ENCODE measurements around the gene UNCX. TPM values are rescaled to one million over a fixed set of nuclear protein-coding genes. Genes with fewer than 3 reads are reported as not detected.

Gene UNCX
- total and polyA plus RNA-seq, 9 of the 15 experiments (the other 6 are each of a cell fraction or from before 2014, with no cell fraction given) = not detected

- no peak for TF ChIP-seq RHOXF2B (CRISPR knock-in tag; conservative IDR thresholded peaks at IDR 0.05)
- TF ChIP-seq THRA (IDR thresholded peaks at IDR 0.05) = no peak
These were observed 53.1 kb downstream of the UNCX start (continued) for GRCh38 chr7:1285556-1286301.

Other genes with a start within 250 kb of the UNCX start
- gene CYP2W1, start 249.7 kb upstream of the UNCX start, total RNA-seq (2014; rRNA removed) = not detected in 2 replicates
- not detected in 2 replicates for gene CYP2W1, start 249.7 kb upstream of the UNCX start, total RNA-seq (2014; rRNA removed; fragmentation: Illumina TruSeq; extraction: Trizol)
- not detected in 2 replicates for gene CYP2W1, start 249.7 kb upstream of the UNCX start, total RNA-seq (2015; rRNA removed; fragmentation: Illumina TruSeq; extraction: Trizol)
- not detected in 2 replicates for gene CYP2W1, start 249.7 kb upstream of the UNCX start, total RNA-seq (2021)
- gene CYP2W1, start 249.7 kb upstream of the UNCX start, polyA plus RNA-seq (2011; rRNA removed) = not detected in 2 replicates
- not detected in 2 replicates for gene CYP2W1, start 249.7 kb upstream of the UNCX start, polyA plus RNA-seq (2014; fragmentation: Illumina TruSeq; extraction: Trizol)
- not detected for gene CYP2W1, start 249.7 kb upstream of the UNCX start, polyA plus RNA-seq (2014; fragmentation: Nextera tagmentation; extraction: Ambion mirVana)
- gene CYP2W1, start 249.7 kb upstream of the UNCX start, polyA plus RNA-seq (2014; rRNA removed) = 0.07 TPM in 1 of 2 replicates, not detected in the other
- 0.41 and 1.3 TPM in 2 replicates for gene GPR146, start 188.3 kb upstream of the UNCX start, total RNA-seq (2014; rRNA removed)
- gene GPR146, start 188.3 kb upstream of the UNCX start, total RNA-seq (2014; rRNA removed; fragmentation: Illumina TruSeq; extraction: Trizol) = 0.22 and 0.45 TPM in 2 replicates
- gene GPR146, start 188.3 kb upstream of the UNCX start, total RNA-seq (2015; rRNA removed; fragmentation: Illumina TruSeq; extraction: Trizol) = 0.40 and 0.68 TPM in 2 replicates
- 1.9 and 2.6 TPM in 2 replicates for gene GPR146, start 188.3 kb upstream of the UNCX start, total RNA-seq (2021)
- gene GPR146, start 188.3 kb upstream of the UNCX start, polyA plus RNA-seq (2011; rRNA removed) = 2.5 and 3.6 TPM in 2 replicates
- 0.46 and 0.64 TPM in 2 replicates for gene GPR146, start 188.3 kb upstream of the UNCX start, polyA plus RNA-seq (2014; fragmentation: Illumina TruSeq; extraction: Trizol)
- gene GPR146, start 188.3 kb upstream of the UNCX start, polyA plus RNA-seq (2014; fragmentation: Nextera tagmentation; extraction: Ambion mirVana) = not detected
- 0.67 and 1.8 TPM in 2 replicates for gene GPR146, start 188.3 kb upstream of the UNCX start, polyA plus RNA-seq (2014; rRNA removed)
- 0.08 and 0.09 TPM in 2 replicates for gene GPER1, start 144.8 kb upstream of the UNCX start, total RNA-seq (2014; rRNA removed)
- not detected in 2 replicates for gene GPER1, start 144.8 kb upstream of the UNCX start, total RNA-seq (2014; rRNA removed; fragmentation: Illumina TruSeq; extraction: Trizol)
- gene GPER1, start 144.8 kb upstream of the UNCX start, total RNA-seq (2015; rRNA removed; fragmentation: Illumina TruSeq; extraction: Trizol) = 0.04 TPM in 1 of 2 replicates, not detected in the other
- gene GPER1, start 144.8 kb upstream of the UNCX start, total RNA-seq (2021) = 0.11 TPM in 1 of 2 replicates, not detected in the other
- gene GPER1, start 144.8 kb upstream of the UNCX start, polyA plus RNA-seq (2011; rRNA removed) = 0.08 and 0.14 TPM in 2 replicates
- not detected in 2 replicates for gene GPER1, start 144.8 kb upstream of the UNCX start, polyA plus RNA-seq (2014; fragmentation: Illumina TruSeq; extraction: Trizol)
- not detected for gene GPER1, start 144.8 kb upstream of the UNCX start, polyA plus RNA-seq (2014; fragmentation: Nextera tagmentation; extraction: Ambion mirVana)
- not detected in 2 replicates for gene GPER1, start 144.8 kb upstream of the UNCX start, polyA plus RNA-seq (2014; rRNA removed)
- gene ZFAND2A, start 72.7 kb upstream of the UNCX start, total RNA-seq (2014; rRNA removed) = 19.9 and 23.1 TPM in 2 replicates
- gene ZFAND2A, start 72.7 kb upstream of the UNCX start, total RNA-seq (2014; rRNA removed; fragmentation: Illumina TruSeq; extraction: Trizol) = 16.6 and 16.8 TPM in 2 replicates
- gene ZFAND2A, start 72.7 kb upstream of the UNCX start, total RNA-seq (2015; rRNA removed; fragmentation: Illumina TruSeq; extraction: Trizol) = 20.0 and 21.2 TPM in 2 replicates
- 20.6 and 22.3 TPM in 2 replicates for gene ZFAND2A, start 72.7 kb upstream of the UNCX start, total RNA-seq (2021)
- 31.7 and 33.7 TPM in 2 replicates for gene ZFAND2A, start 72.7 kb upstream of the UNCX start, polyA plus RNA-seq (2011; rRNA removed)
- gene ZFAND2A, start 72.7 kb upstream of the UNCX start, polyA plus RNA-seq (2014; fragmentation: Illumina TruSeq; extraction: Trizol) = 21.5 and 26.1 TPM in 2 replicates
- gene ZFAND2A, start 72.7 kb upstream of the UNCX start, polyA plus RNA-seq (2014; fragmentation: Nextera tagmentation; extraction: Ambion mirVana) = 10 to 100 TPM; 54.3 to 56.8 TPM
- gene ZFAND2A, start 72.7 kb upstream of the UNCX start, polyA plus RNA-seq (2014; rRNA removed) = 26.2 and 27.3 TPM in 2 replicates
- 59.0 and 71.5 TPM in 2 replicates for gene MICALL2, start 226.6 kb downstream of the UNCX start, total RNA-seq (2014; rRNA removed)
- gene MICALL2, start 226.6 kb downstream of the UNCX start, total RNA-seq (2014; rRNA removed; fragmentation: Illumina TruSeq; extraction: Trizol) = 6.9 and 9.5 TPM in 2 replicates
- 26.9 and 32.7 TPM in 2 replicates for gene MICALL2, start 226.6 kb downstream of the UNCX start, total RNA-seq (2015; rRNA removed; fragmentation: Illumina TruSeq; extraction: Trizol)
- gene MICALL2, start 226.6 kb downstream of the UNCX start, total RNA-seq (2021) = 102 and 103 TPM in 2 replicates
- gene MICALL2, start 226.6 kb downstream of the UNCX start, polyA plus RNA-seq (2011; rRNA removed) = 17.0 and 42.5 TPM in 2 replicates
- gene MICALL2, start 226.6 kb downstream of the UNCX start, polyA plus RNA-seq (2014; fragmentation: Illumina TruSeq; extraction: Trizol) = 13.2 and 29.8 TPM in 2 replicates
- 1 to 10 TPM; 1.8 to 2.2 TPM for gene MICALL2, start 226.6 kb downstream of the UNCX start, polyA plus RNA-seq (2014; fragmentation: Nextera tagmentation; extraction: Ambion mirVana)
- 91.2 and 99.3 TPM in 2 replicates for gene MICALL2, start 226.6 kb downstream of the UNCX start, polyA plus RNA-seq (2014; rRNA removed)